NB4 (cell line): ENCODE results near the gene TMCC1.

Source experiments
- DNase-seq: peaks from one replicate; pipeline ENCODE4 v3.0.0; 2010; ENCODE audit warnings: low read depth
- H3K4me3 ChIP-seq: one replicate; pipeline ENCODE4 v1.5.1; 2011; ENCODE audit warnings: mild to moderate bottlenecking, low read depth, low read length, moderate library complexity
- MYC ChIP-seq: IDR thresholded peaks from 2 replicates; pipeline ENCODE4 v1.6.1; 2011; ENCODE audit warnings: low read depth, low read length
- POLR2A ChIP-seq: IDR thresholded peaks from 2 replicates; pipeline ENCODE4 v1.6.1; 2011; ENCODE audit warnings: mild to moderate bottlenecking; ENCODE audit not compliant: insufficient read length; ENCODE audit errors: extremely low read depth
- TF ChIP-seq, protein P1 (sequence below): IDR thresholded peaks from one replicate; pipeline ENCODE4 v1.5.1; 2012; ENCODE audit warnings: low read depth, low read length
- TF ChIP-seq, protein P2 (sequence below): IDR thresholded peaks from 2 replicates; pipeline ENCODE4 v1.6.1; 2011; ENCODE audit warnings: low read depth, low read length

TMCC1 gene

DNA sequence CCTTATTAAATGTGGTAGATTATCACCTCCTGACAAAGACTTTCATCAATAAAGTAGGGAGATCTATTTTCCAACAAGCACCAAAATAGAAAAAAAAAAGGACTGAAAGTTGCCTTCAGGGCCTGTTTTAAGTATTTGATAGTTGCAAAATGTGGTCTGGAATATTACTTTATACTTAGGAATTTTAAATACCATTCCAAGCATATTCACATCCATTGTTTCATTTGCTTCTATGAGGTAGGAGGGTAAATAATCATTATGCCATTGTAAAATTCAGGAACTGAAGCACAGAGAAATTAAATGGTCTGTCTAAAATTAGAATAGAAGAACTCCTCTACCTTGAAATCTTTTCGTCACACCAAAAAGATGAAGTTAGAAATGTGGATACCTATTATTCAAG is 110.0 kb downstream of the TMCC1 start:
- no peak for DNase-seq
- TF ChIP-seq, protein P1, sequence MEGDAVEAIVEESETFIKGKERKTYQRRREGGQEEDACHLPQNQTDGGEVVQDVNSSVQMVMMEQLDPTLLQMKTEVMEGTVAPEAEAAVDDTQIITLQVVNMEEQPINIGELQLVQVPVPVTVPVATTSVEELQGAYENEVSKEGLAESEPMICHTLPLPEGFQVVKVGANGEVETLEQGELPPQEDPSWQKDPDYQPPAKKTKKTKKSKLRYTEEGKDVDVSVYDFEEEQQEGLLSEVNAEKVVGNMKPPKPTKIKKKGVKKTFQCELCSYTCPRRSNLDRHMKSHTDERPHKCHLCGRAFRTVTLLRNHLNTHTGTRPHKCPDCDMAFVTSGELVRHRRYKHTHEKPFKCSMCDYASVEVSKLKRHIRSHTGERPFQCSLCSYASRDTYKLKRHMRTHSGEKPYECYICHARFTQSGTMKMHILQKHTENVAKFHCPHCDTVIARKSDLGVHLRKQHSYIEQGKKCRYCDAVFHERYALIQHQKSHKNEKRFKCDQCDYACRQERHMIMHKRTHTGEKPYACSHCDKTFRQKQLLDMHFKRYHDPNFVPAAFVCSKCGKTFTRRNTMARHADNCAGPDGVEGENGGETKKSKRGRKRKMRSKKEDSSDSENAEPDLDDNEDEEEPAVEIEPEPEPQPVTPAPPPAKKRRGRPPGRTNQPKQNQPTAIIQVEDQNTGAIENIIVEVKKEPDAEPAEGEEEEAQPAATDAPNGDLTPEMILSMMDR: no peak
- TF ChIP-seq, protein P2, sequence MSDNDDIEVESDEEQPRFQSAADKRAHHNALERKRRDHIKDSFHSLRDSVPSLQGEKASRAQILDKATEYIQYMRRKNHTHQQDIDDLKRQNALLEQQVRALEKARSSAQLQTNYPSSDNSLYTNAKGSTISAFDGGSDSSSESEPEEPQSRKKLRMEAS: no peak
- no peak for TF ChIP-seq POLR2A
- TF ChIP-seq MYC: no peak
- no peak overlapping the region for H3K4me3 ChIP-seq

DNA sequence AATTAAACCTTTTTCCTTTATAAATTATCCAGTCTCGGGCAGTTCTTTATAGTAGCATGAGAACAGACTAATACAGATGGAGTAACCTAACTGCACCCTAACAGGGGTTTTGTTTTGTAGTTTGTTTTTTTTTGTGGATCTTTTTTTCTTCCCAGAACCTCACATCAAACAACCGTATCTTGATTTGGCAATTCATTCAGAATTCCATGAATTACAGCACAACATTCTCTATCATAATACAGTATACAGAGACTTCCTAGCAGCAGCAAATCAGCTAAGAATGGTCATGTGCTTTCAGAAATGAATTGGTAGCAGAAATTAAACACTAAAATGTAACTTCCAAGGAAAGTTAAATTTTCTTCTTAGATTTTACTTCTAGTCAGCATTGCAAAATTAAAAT is 114.6 kb downstream of the TMCC1 start:
- H3K4me3 ChIP-seq: no peak overlapping the region
- TF ChIP-seq POLR2A (no peak), MYC (no peak)
- TF ChIP-seq, protein P1: no peak
- TF ChIP-seq, protein P2: no peak
- no peak for DNase-seq

DNA sequence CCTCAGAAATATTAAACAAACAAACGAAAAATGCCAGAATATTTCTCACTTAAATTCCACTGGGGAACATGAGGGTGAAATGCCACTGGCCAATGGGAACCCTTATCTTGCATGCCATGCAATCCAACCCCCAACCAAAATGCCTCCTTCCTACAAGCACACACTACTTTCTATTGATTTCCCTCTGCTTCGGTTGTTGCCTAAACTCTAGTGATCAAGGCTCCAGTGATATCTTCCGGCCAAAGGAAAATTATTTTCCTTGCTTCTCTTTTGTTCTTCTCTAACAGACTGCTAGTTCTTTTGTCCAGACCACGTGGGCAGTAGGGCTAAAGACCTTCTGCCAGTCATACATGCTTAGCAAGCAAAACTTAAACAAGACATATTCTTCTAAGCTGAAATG is 115.7 kb downstream of the TMCC1 start:
- TF ChIP-seq, protein P1: no peak
- TF ChIP-seq, protein P2: no peak
- TF ChIP-seq MYC (no peak), POLR2A (no peak)

DNA sequence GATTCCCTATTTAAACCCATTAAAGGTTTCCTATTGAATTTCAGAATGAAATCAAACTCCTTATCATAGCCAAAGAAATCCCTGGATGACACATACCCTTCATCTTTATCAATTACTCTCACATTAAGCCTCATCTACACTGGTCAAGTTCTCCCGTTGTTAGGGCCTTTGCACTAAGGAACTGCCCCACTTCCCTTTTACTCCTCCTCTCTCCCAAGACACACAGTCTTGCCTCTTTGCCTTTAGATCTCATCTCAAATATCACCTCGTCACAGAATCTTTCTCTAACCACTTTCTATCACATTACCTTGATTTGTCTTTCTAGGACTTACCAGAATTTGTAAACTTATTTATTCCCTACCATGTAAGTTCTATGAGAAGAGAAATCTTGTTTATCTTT is 117.6 kb downstream of the TMCC1 start:
- TF ChIP-seq, protein P2: no peak
- TF ChIP-seq MYC (no peak), POLR2A (no peak)
- TF ChIP-seq, protein P1: no peak
- no peak overlapping the region for H3K4me3 ChIP-seq
- DNase-seq: no peak

More for the DNA sequence above, 115.7 kb downstream of the TMCC1 start:
- DNase-seq: no peak
- H3K4me3 ChIP-seq: no peak overlapping the region

DNA sequence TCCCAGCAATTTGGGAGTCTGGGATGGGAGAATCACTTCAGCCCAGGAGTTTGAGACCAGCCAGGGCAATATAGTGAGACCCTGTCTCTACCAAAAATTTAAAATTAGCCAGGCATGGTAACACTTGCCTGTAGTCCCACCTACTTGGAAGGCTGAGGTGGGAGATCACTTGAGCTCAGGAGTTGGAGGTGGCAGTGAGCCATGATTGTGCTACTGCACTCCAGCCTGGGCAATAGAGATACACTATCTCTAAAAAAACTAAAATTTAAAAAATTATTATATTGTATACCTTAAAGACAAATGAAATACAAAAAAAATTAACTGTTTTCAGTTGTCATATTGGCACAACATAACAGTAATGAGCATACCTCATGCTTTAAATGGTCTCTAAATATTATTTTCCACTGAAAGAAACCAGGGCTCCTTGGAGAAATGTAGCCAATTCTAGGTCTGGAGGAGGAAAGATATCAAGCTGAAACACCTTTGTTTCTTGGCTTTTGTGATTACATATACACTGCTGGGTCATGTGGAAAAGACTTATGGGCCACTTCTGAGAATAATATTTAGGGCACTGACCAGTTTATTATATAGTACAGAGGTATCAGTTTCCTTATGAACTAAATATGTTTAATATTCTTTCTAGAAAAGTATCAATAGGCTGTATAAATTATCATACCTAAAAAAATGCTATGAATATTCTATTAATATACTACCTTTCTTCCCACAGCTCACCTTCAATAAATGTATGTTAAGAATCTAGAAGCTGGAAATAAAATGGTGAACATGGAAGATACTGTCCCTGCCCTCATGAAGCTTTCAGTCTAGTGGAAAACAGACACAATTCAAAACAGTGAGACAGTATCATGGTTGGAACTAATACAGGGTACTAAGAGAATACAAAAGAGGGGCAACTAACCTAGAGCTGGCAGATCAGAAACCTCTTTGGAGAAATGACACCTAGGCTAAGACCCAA is 119.5 kb downstream of the TMCC1 start:
- no peak for DNase-seq
- TF ChIP-seq, protein P1: no peak
- TF ChIP-seq, protein P2: no peak
- TF ChIP-seq POLR2A: no peak
- no peak for TF ChIP-seq MYC

More for the DNA sequence above, 119.5 kb downstream of the TMCC1 start:
- H3K4me3 ChIP-seq: no peak overlapping the region
